Spleen (tissue), 11 donors: ENCODE data around the gene FOXP1. TPM values are rescaled to one million over a fixed set of nuclear protein-coding genes. Genes with fewer than 3 reads are reported as not detected.

Experiments used
- DNase-seq: peaks from one replicate; pipeline ENCODE4 v3.0.0-alpha.2; 2020
- H3K27ac ChIP-seq, 8 donors: fragments of 200-600 bp; sonication (generic) in 7 of 8; 1 replicate in 4 of 8; 2 replicates in 4 of 8; pipeline versions ENCODE4 v1.5.0 to v1.8.0; 2016 to 2021; ENCODE audit warnings: inconsistent platforms in 4 of 8, mild to moderate bottlenecking in 4 of 8, moderate library complexity in 1 of 8
- H3K27me3 ChIP-seq, 7 donors: fragments of 200-600 bp; sonication (generic) in 6 of 7; replicated peaks in 1 of 7; 1 replicate in 4 of 7; 2 replicates in 3 of 7; pipeline versions ENCODE4 v1.5.0 to v1.8.0; 2016 to 2021; ENCODE audit warnings: inconsistent platforms in 3 of 7, mild to moderate bottlenecking in 1 of 7
- H3K36me3 ChIP-seq, 6 donors: fragments of 200-600 bp; sonication (generic) in 5 of 6; 1 replicate in 4 of 6; 2 replicates in 2 of 6; pipeline versions ENCODE4 v1.5.0 to v1.8.0; 2016 to 2021; ENCODE audit warnings: inconsistent platforms in 2 of 6
- H3K4me1 ChIP-seq, 6 donors: fragments of 200-600 bp; sonication (generic) in 5 of 6; 1 replicate in 3 of 6; 2 replicates in 3 of 6; pipeline versions ENCODE4 v1.5.0 to v1.8.0; 2016 to 2021; ENCODE audit warnings: inconsistent platforms in 3 of 6
- H3K4me3 ChIP-seq, 8 donors: fragments of 200-600 bp; sonication (generic) in 7 of 8; 1 replicate in 4 of 8; 2 replicates in 4 of 8; pipeline versions ENCODE4 v1.5.0 to v1.8.0; 2016 to 2021; ENCODE audit warnings: inconsistent platforms in 4 of 8, mild to moderate bottlenecking in 4 of 8, moderate library complexity in 2 of 8
- H3K9me3 ChIP-seq, 8 donors: fragments of 200-600 bp; sonication (generic) in 7 of 8; 1 replicate in 4 of 8; 2 replicates in 4 of 8; pipeline versions ENCODE4 v1.5.0 to v1.8.0; 2016 to 2021; ENCODE audit warnings: inconsistent platforms in 4 of 8
- POLR2A ChIP-seq, 3 donors: fragments of 450-650 bp; IDR thresholded peaks; one replicate each; pipeline ENCODE4 v1.5.1; 2017; ENCODE audit warnings: antibody characterized with exemption in 3 of 3, mild to moderate bottlenecking in 1 of 3
- POLR2AphosphoS5 ChIP-seq, 3 donors: sonication (generic); formaldehyde crosslinking; IDR thresholded peaks; one replicate each; pipeline ENCODE4 v1.5.1; 2017; ENCODE audit warnings: antibody characterized with exemption in 3 of 3
- WGBS, 5 donors: extraction: QIAGEN DNeasy Blood & Tissue Kit in 3 of 5; methylation state at CpG; one replicate each; pipeline versions ENCODE4 v1.1.5 to v1.1.7; 2013 to 2018; 5-methylcytosine and 5-hydroxymethylcytosine counted together
- intact Hi-C: fragments of 100-400 bp; cut with DNase I; formaldehyde crosslinking; loops from one replicate; pipeline ENCODE4 v1.15.0; 2023; ENCODE audit warnings: low total_unique reads
- polyA plus RNA-seq, 3 donors: library from polyadenylated mRNA; stranded (reverse); fragments of 200-250 nt; gene quantifications; one replicate each; pipeline ENCODE4 v1.2.1, GENCODE V29; 2013
- total RNA-seq, 7 donors: library from RNA; depleted of rRNA in 3 of 7; stranded (reverse); fragments of >200 nt in 3 of 7; fragmentation: NEBNext Ultra II Directional in 4 of 7; extraction: Animal tissue kit (Norgen Biotek cat#: 25700) in 4 of 7; gene quantifications; one replicate each; pipeline versions ENCODE4 v1.1.0 to v1.2.1, GENCODE V29; 2016 to 2021
- TF ChIP-seq, protein P1 (sequence below), 11 experiments: fragments of 200-600 bp in 7 of 11; fragments of 450-650 bp in 4 of 11; sonication (generic) in 4 of 11; IDR thresholded peaks in 8 of 11; conservative IDR thresholded peaks in 3 of 11; 1 replicate in 7 of 11; 2 replicates in 4 of 11; pipeline versions ENCODE4 v1.4.0 to v1.8.0; 2016 to 2021; ENCODE audit warnings: antibody characterized with exemption in 11 of 11, inconsistent platforms in 4 of 11, mild to moderate bottlenecking in 1 of 11
- donor health status: healthy with polysubstance abuse.
- donor health status: DM: no; HTN: no; CAD: no; lungs with moderate emphysema.
- donor health status: DM: no; HTN: no; CAD: no.
- donor health status: Bipolar disorder and iron deficiency.
- donor health status: healthy.
- donor health status: DM: no; HTN: no; CAD: no.
- donor health status: DM: yes; HTN: yes; CAD: no.

The FOXP1 gene
- total and polyA plus RNA-seq, 10 donors: 11.1 to 202 (median 153) TPM

DNA sequence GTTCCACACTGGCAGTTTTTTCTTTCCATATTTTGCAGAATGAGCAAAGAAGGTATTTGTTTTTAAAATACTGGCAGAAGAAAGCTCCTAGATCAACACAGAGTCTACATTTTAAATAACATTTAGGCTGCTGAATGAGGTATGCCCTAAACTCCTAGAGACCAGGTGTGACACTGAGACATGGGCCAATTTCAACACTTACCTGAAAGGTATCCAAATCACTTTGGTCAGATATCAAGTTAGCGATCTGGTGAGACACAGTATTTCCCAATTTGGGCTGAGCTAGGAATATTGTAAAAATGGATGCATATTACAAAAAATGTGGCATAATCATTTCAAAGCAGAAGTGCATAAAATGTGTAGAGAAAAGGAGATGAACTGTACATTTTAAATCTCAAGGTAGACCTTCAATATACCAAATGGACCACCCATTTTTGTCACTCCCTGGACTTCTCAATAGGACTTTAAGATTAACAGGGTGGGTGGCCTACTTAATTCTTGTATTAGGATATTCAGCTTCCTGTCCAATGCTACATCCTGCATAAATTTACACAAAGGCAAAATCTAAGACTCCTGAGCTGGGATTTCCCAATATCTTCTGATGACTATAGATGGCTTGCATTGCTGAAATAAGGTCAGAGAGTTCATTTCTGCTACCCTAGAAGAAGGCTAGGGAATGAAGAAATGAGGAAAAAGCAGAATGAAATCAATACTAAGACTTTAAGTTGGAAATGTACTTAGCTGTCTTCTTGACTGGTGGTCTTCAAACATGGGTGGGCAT, 487.8 kb downstream of the FOXP1 start:
- H3K4me3 ChIP-seq: no peak overlapping the region
- no peak for TF ChIP-seq POLR2A (IDR thresholded peaks at IDR 0.05)
- TF ChIP-seq, protein P1, sequence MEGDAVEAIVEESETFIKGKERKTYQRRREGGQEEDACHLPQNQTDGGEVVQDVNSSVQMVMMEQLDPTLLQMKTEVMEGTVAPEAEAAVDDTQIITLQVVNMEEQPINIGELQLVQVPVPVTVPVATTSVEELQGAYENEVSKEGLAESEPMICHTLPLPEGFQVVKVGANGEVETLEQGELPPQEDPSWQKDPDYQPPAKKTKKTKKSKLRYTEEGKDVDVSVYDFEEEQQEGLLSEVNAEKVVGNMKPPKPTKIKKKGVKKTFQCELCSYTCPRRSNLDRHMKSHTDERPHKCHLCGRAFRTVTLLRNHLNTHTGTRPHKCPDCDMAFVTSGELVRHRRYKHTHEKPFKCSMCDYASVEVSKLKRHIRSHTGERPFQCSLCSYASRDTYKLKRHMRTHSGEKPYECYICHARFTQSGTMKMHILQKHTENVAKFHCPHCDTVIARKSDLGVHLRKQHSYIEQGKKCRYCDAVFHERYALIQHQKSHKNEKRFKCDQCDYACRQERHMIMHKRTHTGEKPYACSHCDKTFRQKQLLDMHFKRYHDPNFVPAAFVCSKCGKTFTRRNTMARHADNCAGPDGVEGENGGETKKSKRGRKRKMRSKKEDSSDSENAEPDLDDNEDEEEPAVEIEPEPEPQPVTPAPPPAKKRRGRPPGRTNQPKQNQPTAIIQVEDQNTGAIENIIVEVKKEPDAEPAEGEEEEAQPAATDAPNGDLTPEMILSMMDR (IDR thresholded peaks at IDR 0.05 in 8 of 11, conservative IDR thresholded peaks at IDR 0.05 in 3 of 11): no peak
- no peak for TF ChIP-seq POLR2AphosphoS5 (IDR thresholded peaks at IDR 0.05)
- H3K36me3 ChIP-seq: peaks cover 0 to 29% (median 0%) of the 10 kb centered on the region in 6 donors
- H3K27ac ChIP-seq: peak overlapping the region in 1 of 8 donors; percentile 5
- DNase-seq: no peak
- intact Hi-C loops: no loop called here
- H3K4me1 ChIP-seq: peaks cover 4 to 99% (median 23%) of the 10 kb centered on the region in 6 donors
- H3K27me3 ChIP-seq: no peaks in the 10 kb centered on the region
- no peaks in the 10 kb centered on the region for H3K9me3 ChIP-seq
- WGBS, 5 donors: 63 to 96% (median 86%) methylated on average over 1 of the region's 1 CpG

DNA sequence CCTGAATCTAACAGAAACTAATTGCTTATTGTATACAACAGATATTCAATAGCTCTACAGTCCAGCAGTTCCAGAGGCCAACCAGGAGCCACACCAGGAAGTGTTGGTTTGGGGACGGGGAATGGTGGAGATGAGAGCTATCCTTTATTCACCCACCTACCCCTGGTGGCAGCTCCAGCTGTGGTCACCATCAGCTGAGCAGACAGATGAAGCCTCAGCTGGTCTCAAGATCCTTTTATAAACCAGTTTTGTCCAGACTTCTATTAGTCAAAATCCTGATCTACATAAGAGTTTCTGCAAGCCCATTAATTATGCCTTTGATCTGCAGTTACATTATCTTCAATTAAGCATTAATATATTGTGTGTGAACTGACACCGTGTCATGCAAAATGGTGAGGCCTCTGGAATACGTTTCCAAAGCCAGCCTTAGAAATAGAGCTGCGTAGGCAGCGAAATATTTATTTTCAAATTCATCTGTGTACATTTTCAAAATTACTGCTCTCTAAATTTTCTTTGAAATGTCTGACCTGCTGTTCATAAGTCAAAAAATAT, 488.8 kb downstream of the FOXP1 start:
- intact Hi-C loops: no loop called here
- Histone ChIP-seq H3K9me3 (no peaks in the 10 kb centered on the region), H3K36me3 (peaks cover 0 to 29% (median 0%) of the 10 kb centered on the region in 6 donors), H3K27ac (peak overlapping the region in 1 of 8 donors; percentile 8), H3K4me3 (no peak overlapping the region), H3K4me1 (peaks cover 6 to 99% (median 24%) of the 10 kb centered on the region in 6 donors), H3K27me3 (no peaks in the 10 kb centered on the region)
- TF ChIP-seq, protein P1 (IDR thresholded peaks at IDR 0.05 in 8 of 11, conservative IDR thresholded peaks at IDR 0.05 in 3 of 11): no peak
- TF ChIP-seq POLR2A (IDR thresholded peaks at IDR 0.05) (no peak), POLR2AphosphoS5 (IDR thresholded peaks at IDR 0.05) (no peak)
- no peak for DNase-seq
- 96 to 98% (median 97%) methylated on average over 5 of the region's 5 CpGs for WGBS, 5 donors

DNA sequence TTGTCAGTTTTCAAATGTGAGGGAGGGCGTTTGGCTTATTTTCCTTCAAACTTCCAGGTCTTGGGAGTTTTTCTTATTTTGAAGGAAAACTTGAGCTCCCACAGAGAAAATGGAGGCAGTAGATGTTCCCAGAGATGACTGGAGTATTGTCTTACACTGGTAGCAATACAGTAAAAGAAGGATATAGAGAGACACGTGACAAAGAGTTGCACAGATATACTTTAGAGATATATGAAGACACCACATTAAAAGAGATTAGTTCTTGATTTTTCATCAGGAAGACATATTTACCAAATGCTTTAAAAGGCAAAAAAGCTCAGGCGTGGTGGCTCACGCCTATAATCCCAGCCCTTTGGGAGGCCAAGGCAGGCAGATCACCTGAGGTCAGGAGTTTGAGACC, 490.9 kb downstream of the FOXP1 start:
- Histone ChIP-seq H3K4me1 (peaks cover 16 to 99% (median 43%) of the 10 kb centered on the region in 6 donors), H3K36me3 (peaks cover 0 to 24% (median 0%) of the 10 kb centered on the region in 6 donors), H3K27me3 (no peaks in the 10 kb centered on the region), H3K9me3 (no peaks in the 10 kb centered on the region), H3K27ac (peak overlapping the region in 6 of 8 donors; percentile 19 to 80 (median 52)), H3K4me3 (no peak overlapping the region)
- 74 to 86% (median 80%) methylated on average over 4 of the region's 4 CpGs for WGBS, 5 donors
- intact Hi-C loops: no loop called here
- TF ChIP-seq POLR2A (IDR thresholded peaks at IDR 0.05) (no peak), POLR2AphosphoS5 (IDR thresholded peaks at IDR 0.05) (no peak)
- TF ChIP-seq, protein P1 (IDR thresholded peaks at IDR 0.05 in 8 of 11, conservative IDR thresholded peaks at IDR 0.05 in 3 of 11): no peak
- DNase-seq: no peak

DNA sequence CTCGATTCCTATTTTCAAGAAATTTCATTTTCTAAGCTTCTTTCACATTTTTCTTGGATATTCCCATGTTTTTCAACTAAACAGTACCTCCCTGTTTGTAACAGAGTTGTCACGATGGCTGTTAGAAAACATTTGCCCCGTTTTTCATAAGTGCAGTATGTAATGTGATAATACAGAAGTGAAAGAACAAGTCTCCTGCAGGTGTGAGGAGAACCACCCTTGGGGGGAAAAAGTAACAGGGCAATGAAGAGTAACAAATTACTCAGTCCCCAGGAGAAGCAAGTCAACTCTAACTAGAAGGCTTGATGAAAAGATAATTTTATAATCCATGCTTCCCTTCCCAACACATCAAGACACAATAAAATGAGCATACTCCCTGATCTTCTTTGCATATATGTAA, 493.3 kb downstream of the FOXP1 start:
- Histone ChIP-seq H3K27me3 (no peaks in the 10 kb centered on the region), H3K36me3 (peaks cover 0 to 14% (median 0%) of the 10 kb centered on the region in 6 donors), H3K27ac (peak overlapping the region in 7 of 8 donors; percentile 29 to 80 (median 49)), H3K9me3 (no peaks in the 10 kb centered on the region), H3K4me1 (peaks cover 16 to 98% (median 52%) of the 10 kb centered on the region in 6 donors), H3K4me3 (no peak overlapping the region)
- no peak for DNase-seq
- intact Hi-C loops: no loop called here
- TF ChIP-seq, protein P1 (IDR thresholded peaks at IDR 0.05 in 8 of 11, conservative IDR thresholded peaks at IDR 0.05 in 3 of 11): no peak
- no peak for TF ChIP-seq POLR2A (IDR thresholded peaks at IDR 0.05)
- no peak for TF ChIP-seq POLR2AphosphoS5 (IDR thresholded peaks at IDR 0.05)
- WGBS, 5 donors: 65 to 80% (median 74%) methylated on average over 3 of the region's 3 CpGs
